DND-41 (cell line): ENCODE measurements around the gene MS4A3.

Experiments
- EZH2 ChIP-seq: IDR thresholded peaks from 3 replicates; pipeline ENCODE4 v1.6.1; 2012; ENCODE audit warnings: borderline replicate concordance, low read depth, mild to moderate bottlenecking, moderate library complexity, low read length, inconsistent platforms; ENCODE audit not compliant: severe bottlenecking
- TF ChIP-seq, protein P1 (sequence below): IDR thresholded peaks from 2 replicates; pipeline ENCODE4 v1.5.1; 2012; ENCODE audit warnings: borderline replicate concordance, low read length, moderate library complexity, mild to moderate bottlenecking; ENCODE audit not compliant: poor library complexity, severe bottlenecking; ENCODE audit errors: extremely low read depth

DNA sequence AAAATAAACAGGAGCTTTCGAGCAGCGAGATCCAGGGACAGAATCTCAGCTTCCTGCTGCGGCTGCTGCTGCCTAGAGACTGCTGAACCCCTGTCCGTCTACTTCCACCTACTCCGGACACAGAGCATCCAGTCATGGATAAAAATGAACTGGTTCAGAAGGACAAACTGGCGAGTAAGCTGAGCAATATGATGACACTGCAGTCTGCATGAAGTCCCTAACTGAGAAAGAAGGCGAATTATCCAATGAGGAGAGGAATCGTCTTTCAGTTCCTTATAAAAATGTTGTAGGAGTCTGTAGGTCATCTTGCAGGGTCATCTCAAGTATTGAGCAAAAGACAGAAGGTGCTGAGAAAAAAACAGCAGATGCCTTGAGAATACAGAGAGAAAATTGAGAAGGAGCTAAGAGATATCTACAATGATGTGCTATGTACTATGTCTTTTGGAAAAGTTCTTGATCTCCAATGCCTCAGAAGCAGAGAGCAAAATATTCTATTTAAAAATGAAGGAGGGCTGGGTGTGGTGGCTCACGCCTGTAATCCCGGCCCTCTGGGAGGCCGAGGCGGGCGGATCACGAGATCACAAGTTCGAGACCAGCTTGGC is 20.9 kb downstream of the MS4A3 start:
- TF ChIP-seq, protein P1, sequence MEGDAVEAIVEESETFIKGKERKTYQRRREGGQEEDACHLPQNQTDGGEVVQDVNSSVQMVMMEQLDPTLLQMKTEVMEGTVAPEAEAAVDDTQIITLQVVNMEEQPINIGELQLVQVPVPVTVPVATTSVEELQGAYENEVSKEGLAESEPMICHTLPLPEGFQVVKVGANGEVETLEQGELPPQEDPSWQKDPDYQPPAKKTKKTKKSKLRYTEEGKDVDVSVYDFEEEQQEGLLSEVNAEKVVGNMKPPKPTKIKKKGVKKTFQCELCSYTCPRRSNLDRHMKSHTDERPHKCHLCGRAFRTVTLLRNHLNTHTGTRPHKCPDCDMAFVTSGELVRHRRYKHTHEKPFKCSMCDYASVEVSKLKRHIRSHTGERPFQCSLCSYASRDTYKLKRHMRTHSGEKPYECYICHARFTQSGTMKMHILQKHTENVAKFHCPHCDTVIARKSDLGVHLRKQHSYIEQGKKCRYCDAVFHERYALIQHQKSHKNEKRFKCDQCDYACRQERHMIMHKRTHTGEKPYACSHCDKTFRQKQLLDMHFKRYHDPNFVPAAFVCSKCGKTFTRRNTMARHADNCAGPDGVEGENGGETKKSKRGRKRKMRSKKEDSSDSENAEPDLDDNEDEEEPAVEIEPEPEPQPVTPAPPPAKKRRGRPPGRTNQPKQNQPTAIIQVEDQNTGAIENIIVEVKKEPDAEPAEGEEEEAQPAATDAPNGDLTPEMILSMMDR = no peak
- TF ChIP-seq EZH2 = no peak
